ENCODE data around the gene OXCT1. TPM values are rescaled to one million over a fixed set of nuclear protein-coding genes. Genes with fewer than 3 reads are reported as not detected.

The OXCT1 gene
- total and polyA plus RNA-seq, 2 of the 8 experiments (the other 6 are each of a cell fraction or from before 2014, with no cell fraction given) = 10.1 to 28.2 TPM

DNA sequence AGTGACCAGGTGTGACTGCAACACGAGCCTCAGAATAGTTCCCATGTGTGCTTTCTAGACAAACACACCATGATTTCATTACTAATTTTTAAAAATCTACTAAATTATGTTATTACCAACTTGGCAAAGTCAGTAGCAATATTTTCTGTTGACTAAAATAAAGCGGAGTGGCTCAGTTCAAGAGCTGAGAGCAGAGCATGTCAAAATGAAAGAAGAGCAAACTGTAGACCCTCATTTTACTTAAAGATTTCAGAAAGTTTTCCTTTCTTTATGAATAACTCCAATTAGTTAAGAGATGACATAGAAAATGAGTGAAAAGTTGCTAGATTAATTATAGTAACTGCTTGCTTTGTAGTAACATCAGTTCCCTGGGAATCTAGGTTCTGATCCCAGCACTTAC, 17.9 kb downstream of the OXCT1 start:
- H3K9me3 ChIP-seq (ENCODE audit: insufficient read depth in 2 of 2, low read depth in 1 of 2, low read length in 1 of 2) = no peaks in the 10 kb centered on the region
- no peak overlapping the region for H4K8ac ChIP-seq (ENCODE audit: extremely low read depth, insufficient read depth, low read length)
- WGBS, 2 experiments (ENCODE audit: extremely low coverage in 1 of 2, insufficient coverage in 1 of 2, insufficient read length in 1 of 2, insufficient replicate concordance in 2 of 2, low coverage in 1 of 2, low lambda C conversion rate in 2 of 2, missing lambda C conversion rate in 1 of 2) = 93% methylated on average over 2 of the region's 2 CpGs; no CpG with 5 or more reads in 1 of the 2 experiments
- H3K18ac ChIP-seq (ENCODE audit: extremely low read depth, low read length) = no peak overlapping the region
- no peaks in the 10 kb centered on the region for H3K79me2 ChIP-seq (ENCODE audit: control insufficient read depth in 1 of 2, insufficient read depth in 2 of 2, low read length in 2 of 2)
- TF ChIP-seq POU5F1 (IDR thresholded peaks at IDR 0.05; ENCODE audit: low read depth, low read length) (no peak), CEBPB (IDR thresholded peaks at IDR 0.05; ENCODE audit: low read depth, low read length) (no peak), NANOG (IDR thresholded peaks at IDR 0.05; ENCODE audit: insufficient read depth, low read depth, low read length, poor library complexity, severe bottlenecking) (no peak), RFX5 (IDR thresholded peaks at IDR 0.05; ENCODE audit: borderline replicate concordance, low read depth, low read length) (no peak), SP1 (IDR thresholded peaks at IDR 0.05; ENCODE audit: low read depth, low read length) (no peak), SP2 (IDR thresholded peaks at IDR 0.05; ENCODE audit: low read length) (no peak), POLR2A (IDR thresholded peaks at IDR 0.05; ENCODE audit: control extremely low read depth in 1 of 2, low read depth in 2 of 2, low read length in 2 of 2) (no peak), FOSL1 (IDR thresholded peaks at IDR 0.05; ENCODE audit: insufficient read depth, low read depth, low read length) (no peak), RNF2 (IDR thresholded peaks at IDR 0.05; ENCODE audit: borderline replicate concordance, low read depth, low read length, missing control alignments, poor library complexity, severe bottlenecking) (no peak), JUND (IDR thresholded peaks at IDR 0.05; ENCODE audit: low read length) (no peak), CHD2 (IDR thresholded peaks at IDR 0.05; ENCODE audit: low read length) (no peak), CBX5 (IDR thresholded peaks at IDR 0.05; ENCODE audit: low read depth, low read length) (no peak), KDM4A (IDR thresholded peaks at IDR 0.05; ENCODE audit: low read depth, low read length, severe bottlenecking) (no peak)
- H4K5ac ChIP-seq (ENCODE audit: insufficient read length, low read depth, low read length) = no peak overlapping the region
- no peak overlapping the region for H2AK5ac ChIP-seq (ENCODE audit: low read depth, low read length)
- H3K4ac ChIP-seq (replicated peaks; ENCODE audit: insufficient read length, low read depth, low read length) = no peak overlapping the region
- H3K56ac ChIP-seq (replicated peaks; ENCODE audit: insufficient read length, low read depth, low read length) = no peak overlapping the region
- H3K27me3 ChIP-seq (replicated peaks in 1 of 4; ENCODE audit: control insufficient read depth in 3 of 4, extremely low read depth in 1 of 4, insufficient read depth in 3 of 4, low read length in 3 of 4) = no peaks in the 10 kb centered on the region
- no peaks in the 10 kb centered on the region for H3K4me1 ChIP-seq (replicated peaks in 1 of 4; ENCODE audit: control insufficient read depth in 3 of 4, insufficient read depth in 4 of 4, low read length in 3 of 4)
- H2BK12ac ChIP-seq (ENCODE audit: low read depth, low read length) = no peak overlapping the region
- H2AFZ ChIP-seq (ENCODE audit: low read length) = no peak overlapping the region
- ChIA-PET POLR2A (ENCODE audit: partially characterized antibody) (no interaction called here), CTCF (ENCODE audit: partially characterized antibody) (interaction anchor here (1.4 kb wide), 1 partner anchor 145 kb away, joined by 3 read pairs; no protein-coding TSS in a partner anchor)
- no peak overlapping the region for H3K4me2 ChIP-seq (ENCODE audit: insufficient read depth in 1 of 2, low read depth in 2 of 2, low read length in 2 of 2)
- H3K23ac ChIP-seq (ENCODE audit: insufficient read length) = no peak overlapping the region
- H3K23me2 ChIP-seq (ENCODE audit: low read depth, low read length) = no peaks in the 10 kb centered on the region
- no peak overlapping the region for H3K9ac ChIP-seq (replicated peaks in 1 of 4; ENCODE audit: extremely low read depth in 1 of 4, low read depth in 3 of 4, low read length in 3 of 4)
- H3K79me1 ChIP-seq (ENCODE audit: low read depth, low read length) = no peaks in the 10 kb centered on the region
- H3K36me3 ChIP-seq (ENCODE audit: control insufficient read depth in 2 of 4, insufficient read depth in 4 of 4, low read length in 3 of 4) = peaks cover 5 to 42% (median 15%) of the 10 kb centered on the region in 4 experiments; a peak in 6 of 8 replicates
- no peak overlapping the region for H2BK5ac ChIP-seq (ENCODE audit: low read depth, low read length)
- no peak for FAIRE-seq
- no peak overlapping the region for H3K27ac ChIP-seq (ENCODE audit: low read depth, low read length)
- no peak overlapping the region for H3K14ac ChIP-seq (ENCODE audit: insufficient read length)
- DNase-seq (ENCODE audit: low read depth in 1 of 2, low spot score in 2 of 2) = no peak
- peaks cover 0 to 3% of the 10 kb centered on the region in 2 experiments for H4K20me1 ChIP-seq (replicated peaks in 1 of 2; ENCODE audit: control insufficient read depth in 1 of 2, insufficient read depth in 2 of 2, low read length in 2 of 2)
- no peak overlapping the region for H3K4me3 ChIP-seq (ENCODE audit: extremely low read depth in 1 of 4, insufficient read depth in 2 of 4, low read depth in 3 of 4, low read length in 4 of 4)
- H2BK20ac ChIP-seq (ENCODE audit: low read length) = no peak overlapping the region
- H2BK120ac ChIP-seq (replicated peaks; ENCODE audit: low read depth, low read length) = no peak overlapping the region
- H2BK15ac ChIP-seq (ENCODE audit: low read length) = no peak overlapping the region
- H4K91ac ChIP-seq (replicated peaks; ENCODE audit: insufficient read length, low read length) = no peak overlapping the region

Measured in H1 (cell line).